Glomerular visceral epithelial cell (primary cell): ENCODE measurements around the gene USP34.
A peak's percentile ranks its signal among the peaks of the same experiment; 100 is the strongest.
"Not testable (repeated sequence)": the region's sequence is repeated elsewhere in the genome, so short reads cannot be mapped to it uniquely, and the experiment has no call there.

ENCODE experiments used
- DNase-seq: peaks from one replicate; pipeline ENCODE4 v3.0.0-alpha.2; 2016; ENCODE audit errors: extremely low spot score

USP34 gene

DNA sequence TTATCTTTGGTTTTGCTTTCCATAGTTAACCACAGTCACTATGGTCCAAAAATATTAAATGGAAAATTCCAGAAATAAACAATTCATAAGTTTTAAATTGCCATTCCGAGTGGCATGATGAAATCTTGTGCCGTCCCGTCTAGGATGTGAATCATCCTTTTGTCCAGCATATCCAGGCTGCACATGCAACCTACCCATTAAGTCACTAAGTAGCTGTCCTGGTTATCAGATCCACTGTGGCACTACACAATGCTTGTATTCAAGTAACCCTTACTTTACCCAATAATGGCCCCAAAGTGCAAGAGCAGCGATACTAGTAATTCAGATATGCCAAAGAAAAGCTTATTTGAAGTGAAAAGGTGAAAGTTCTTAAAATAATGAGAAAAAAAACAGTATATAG lies 10.7 kb downstream of the USP34 start:
- DNase-seq = peak; percentile 57

DNA sequence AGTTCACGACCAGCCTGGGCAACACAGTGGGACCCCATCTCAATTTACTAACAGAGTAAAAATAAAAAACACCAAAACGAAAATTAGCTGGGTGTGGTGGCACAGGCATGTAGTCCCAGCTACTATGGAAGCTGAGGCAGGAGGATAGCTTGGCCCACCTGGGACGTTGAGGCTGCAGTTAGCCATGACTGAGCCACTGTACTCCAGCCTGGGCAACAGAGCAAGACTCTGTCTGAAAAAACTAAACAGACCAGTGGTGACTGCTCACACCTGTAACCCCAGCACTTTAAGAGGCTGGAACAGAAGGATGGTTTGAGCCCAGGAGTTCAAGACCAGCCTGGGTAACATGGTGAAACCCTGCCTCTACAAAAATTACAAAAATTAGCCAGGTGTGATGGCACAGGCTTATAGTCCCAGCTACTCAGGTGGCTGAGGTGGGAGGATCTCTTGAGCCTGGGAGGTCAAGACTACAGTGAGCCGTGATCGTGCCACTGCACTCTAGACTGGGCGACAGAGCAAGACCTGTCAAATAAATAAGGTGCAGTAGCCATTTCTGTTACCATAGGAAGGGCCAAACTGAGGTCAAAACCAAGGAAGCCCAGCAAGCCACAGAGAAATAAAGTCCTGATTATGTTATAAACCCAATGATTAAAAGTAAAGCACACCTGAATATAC lies 14.0 kb downstream of the USP34 start:
- DNase-seq = no peak

DNA sequence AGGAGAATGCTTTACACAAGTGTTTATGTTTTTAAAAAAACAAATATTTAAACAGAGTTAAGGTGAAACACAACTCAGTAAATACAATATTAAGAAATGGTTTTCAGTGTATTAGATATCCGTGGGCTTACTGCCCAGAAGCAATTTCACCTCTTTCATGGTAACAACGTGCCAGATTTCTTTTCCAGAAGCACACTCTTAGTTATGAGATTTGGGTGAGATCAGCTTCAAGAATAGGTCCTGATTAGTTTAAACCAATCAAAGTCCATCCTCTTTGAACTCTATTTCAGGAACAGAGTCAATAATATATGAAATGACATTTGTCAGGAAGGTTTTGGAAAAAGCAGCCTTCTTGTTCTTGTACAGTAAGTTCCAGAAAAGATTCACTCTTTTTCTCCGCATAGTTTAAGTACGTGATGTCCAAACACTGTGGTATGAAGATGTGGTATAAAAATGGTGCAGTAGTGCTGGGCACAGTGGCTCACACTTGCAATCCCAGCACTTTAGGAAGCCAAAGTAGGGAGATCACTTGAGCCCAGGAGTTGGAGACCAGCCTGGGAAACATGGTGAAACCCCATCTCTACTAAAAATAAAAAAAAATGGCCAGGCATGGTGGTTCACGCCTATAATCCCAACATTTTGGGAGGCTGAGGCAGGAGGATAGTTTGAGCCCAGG lies 14.7 kb downstream of the USP34 start:
- no peak for DNase-seq

DNA sequence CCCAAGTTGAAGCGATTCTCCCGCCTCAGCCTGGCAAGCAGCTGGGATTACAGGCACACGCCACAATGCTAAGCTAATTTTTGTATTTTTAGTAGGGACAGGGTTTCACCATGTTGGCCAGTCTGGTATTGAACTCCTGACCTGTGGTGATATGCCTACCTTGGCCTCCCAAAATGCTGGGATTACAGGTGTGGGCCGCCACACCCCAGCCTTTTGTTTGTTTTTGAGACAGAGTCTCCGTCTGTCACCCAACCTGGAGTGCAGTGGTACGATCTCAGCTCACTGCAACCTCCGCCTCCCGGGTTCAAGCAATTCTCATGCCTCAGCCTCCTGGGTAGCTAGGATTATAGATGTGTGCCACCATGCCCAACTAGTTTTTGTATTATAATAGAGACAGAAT lies 15.9 kb downstream of the USP34 start:
- not testable (repeated sequence) for DNase-seq

DNA sequence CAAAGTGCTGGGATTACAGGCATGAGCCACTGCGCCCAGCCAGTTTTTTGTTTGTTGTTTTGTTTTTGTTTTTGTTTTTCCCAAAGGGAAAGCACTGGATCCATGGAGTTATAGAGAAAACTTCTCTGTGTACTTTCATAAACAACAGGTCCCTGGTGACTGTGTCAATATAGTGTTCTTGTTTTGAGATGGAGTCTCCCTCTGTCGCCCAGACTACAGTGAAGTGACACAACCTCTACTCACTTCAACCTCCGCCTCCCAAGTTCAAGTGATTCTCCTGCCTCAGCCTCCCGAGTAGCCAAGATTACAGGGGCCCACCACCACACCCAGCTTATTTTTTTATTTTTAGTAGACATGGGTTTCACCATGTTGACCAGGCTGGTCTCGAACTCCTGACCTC lies 16.5 kb downstream of the USP34 start:
- DNase-seq = no peak

DNA sequence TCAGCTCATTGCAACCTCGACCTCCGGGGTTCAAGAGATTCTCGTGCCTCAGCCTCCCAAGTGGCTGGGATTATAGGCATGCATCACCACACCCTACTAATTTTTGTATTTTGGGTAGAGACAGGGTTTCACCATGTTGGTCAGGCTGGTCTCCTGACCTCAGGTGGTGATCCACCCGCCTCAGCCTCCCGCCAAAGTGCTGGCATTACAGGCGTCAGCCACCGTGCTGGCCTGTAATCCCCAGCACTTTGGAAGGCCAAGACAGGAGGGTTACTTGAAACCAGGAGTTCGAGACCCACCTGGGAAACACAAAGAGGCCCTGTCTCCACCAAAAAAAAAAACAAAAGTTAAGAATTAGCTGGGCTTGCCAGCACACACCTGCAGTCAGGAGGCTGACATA lies 18.5 kb downstream of the USP34 start:
- DNase-seq = no peak

DNA sequence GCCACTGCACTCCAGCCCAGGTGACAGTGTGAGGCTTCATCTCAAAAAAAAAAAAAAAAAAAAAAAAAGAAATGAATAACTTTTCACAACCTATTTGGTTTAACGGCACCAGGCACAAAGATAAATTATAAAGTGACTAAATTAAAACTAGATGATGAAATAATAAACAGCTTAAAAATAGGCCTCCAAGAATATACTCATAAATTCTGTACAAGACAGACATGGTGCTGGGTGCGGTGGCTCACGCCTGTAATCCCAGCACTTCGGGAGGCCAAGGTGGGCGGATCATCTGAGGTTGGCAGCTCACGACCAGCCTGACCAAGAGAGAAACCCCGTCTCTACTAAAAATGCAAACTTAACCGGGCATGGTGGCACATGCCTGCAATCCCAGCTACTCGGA lies 19.7 kb downstream of the USP34 start:
- DNase-seq = no peak

DNA sequence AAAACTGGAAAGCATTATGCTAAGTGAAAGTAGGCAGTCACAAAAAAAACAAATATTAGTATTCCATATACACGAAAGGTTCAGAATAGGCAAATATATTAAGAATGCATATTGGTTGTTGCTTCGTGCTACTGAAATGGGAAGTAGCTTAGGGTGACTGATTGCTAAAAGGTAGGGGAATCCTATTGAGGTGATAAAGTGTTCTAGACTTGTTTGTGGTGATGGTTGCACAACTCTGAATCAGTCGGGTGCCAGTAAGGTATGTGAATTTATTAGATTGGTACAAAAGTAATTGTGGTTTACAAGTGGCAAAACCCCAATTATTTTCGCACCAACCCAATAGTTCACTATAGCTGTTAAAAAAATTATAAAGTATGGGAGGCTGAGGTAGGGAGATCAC lies 20.7 kb downstream of the USP34 start:
- no peak for DNase-seq

DNA sequence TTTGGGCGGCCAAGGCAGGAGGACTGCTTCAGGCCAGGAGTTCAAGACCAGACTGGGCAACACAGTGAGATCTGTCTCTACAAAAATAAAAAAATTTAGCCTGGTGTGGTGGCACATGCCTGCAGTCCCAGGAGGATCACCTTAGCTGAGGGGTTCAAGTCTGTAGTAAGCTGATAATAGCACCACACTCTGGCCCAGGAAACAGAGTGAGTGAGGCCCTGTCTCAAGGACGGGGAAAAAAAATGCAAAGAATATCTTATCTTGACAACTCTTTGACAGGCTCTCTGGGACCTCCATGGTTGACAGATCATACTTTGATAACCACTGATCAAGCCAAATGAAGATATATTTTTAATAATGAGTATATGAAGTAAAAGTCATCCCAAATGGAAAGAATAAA lies 22.7 kb downstream of the USP34 start:
- DNase-seq = no peak

DNA sequence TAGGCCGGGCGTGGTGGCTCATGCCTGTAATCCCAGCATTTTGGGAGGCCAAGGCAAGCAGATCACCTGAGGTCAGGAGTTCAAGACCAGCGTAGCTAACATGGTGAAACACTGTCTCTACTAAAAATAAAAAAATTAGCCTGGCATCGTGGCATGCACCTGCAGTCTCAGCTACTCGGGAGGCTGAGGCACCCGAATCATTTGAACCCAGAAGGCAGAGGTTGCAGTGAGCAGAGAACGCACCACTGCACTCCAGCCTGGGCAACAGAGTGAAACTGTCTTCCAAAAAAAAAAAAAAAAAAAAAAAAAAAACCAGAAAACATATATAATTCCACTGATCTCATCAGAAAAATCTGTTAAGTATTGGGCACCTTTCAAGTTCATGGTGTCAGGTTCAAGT lies 23.9 kb downstream of the USP34 start:
- not testable (repeated sequence) for DNase-seq

DNA sequence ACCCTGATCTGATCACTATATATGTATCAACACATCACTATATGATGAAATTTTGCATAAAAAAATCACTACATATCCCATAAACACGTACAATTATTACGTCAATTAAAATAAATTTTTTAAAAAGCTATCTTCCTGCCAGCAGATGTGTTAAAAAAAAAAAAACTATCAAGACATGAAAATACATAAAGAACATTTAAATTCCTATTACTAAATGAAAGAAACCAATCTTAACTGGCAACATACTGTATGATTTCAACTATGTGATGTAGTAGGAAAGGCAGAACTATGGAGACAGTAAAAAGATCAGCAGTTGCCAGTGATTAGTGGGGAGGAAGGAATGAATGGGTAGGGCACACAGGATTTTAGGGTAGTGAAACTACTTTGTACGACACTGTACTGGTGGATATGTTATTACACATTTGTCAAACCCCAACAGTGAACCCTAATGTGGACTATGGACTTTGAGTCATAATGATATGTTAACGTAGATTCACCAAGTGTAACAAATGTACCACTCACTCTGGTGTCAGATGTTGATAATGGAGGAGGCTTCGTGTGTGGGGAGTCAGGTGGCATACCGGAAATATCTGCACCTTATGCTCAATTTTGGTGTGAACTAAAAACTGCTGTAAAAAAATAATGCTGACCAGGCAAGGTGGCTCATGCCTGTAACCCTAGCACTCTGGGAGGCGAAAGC lies 27.4 kb downstream of the USP34 start:
- peak; percentile 69 for DNase-seq

DNA sequence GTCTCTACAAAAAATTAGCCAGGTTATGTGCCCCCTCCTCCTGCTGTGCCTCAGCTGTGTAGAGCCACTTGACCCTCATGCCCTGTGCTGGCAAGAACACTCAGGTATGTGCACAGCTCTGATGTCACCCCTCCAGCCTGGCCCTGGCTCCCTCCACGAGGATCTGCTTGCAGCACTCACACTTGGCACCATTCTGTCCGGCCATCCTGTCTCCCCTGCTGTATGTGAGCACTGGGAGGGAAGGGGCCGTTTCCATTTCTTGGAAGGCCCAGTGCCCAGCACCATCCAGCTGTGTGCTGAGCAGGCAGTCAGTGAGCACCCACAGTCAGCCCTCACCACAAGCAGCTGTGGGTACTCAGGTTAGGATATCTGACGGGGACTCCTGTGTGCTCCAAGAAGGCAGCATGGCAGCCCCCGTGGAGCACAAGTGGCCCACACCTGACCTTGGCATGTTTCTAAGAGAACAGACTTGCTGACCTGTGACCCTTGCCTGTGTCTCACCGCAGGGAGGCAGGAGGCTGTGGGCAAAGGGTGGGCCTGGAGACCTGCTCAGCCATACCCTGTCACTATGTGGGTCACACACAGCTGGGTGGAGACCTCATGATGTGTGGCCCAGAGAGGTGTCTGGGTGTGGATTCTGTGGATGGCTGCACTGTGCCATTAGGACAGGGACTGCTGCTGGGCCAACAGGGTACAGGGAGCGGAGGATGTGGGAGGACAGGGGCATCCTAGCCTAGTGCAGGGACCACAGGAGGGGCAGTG lies 31.5 kb downstream of the USP34 start:
- no peak for DNase-seq

DNA sequence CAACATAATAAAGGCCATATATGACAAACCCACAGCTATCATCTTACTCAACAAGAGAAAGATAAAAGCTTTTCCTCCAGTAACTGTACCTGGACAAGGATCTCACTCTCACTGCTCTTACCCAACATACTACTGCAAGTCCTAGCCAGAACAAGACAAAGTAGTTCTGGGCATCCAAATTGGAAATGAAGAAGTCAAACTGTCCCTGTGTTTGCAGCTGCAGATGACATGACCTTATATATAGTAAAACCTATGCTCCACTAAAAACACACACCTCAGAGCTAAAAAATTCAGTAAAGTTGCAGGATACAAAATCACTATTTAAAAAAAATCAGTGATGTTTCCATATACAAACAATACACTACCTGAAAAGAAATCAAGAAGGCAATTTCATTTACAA lies 32.2 kb downstream of the USP34 start:
- no peak for DNase-seq

DNA sequence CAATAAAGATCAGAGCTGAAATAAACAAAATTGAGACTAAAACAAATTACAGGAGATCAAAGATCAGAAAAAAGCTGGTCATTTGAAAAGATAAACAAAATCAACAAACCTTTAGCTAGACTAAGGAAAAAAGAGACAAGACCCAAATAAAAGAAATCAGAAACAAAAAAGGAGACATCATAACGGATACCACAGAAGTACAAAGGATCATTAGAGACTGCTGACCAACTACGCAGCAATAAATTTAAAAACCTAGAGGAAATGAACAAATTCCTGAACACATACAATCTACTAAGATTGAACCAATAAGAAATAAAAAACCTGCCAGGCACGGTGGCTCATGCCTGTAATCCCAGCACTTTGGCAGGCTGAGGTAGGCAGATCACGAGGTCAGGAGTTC lies 33.7 kb downstream of the USP34 start:
- DNase-seq = no peak

DNA sequence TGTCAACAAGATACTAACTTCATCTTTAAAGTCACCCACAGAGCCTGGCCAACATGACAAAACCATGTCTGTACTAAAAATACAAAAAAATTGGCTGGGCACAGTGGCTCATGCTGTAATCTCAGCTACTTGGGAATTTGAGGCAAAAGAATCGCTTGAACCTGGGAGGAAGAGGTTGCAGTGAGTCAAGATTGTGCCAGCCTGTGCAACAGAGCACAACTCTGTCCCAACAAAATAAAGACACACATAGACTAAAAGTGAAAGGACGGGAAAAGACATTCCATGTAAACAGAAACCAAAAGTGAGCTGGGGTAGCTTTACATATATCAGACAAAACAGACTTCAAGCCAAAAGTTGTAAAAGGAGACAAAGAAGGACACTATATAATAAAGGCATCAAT lies 34.8 kb downstream of the USP34 start:
- DNase-seq = no peak

DNA sequence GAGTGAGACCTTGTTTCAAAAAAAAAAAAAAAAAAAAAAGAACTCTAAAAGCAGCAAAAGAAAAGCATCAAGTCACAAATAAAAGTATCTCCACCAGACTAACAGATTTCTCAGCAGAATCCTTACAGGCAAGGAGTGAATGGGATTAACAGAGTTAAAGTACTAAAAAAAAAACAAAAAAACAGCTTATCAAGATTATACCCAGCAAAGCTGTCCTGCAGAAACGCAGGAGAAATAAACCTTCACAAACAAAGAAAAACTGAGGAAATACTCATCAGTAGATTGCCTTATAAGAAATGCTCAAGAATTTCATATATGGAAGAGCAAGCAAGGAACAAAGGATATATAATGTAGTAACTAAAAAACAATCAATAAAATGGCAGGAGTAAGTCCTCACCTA lies 35.6 kb downstream of the USP34 start:
- DNase-seq = no peak

DNA sequence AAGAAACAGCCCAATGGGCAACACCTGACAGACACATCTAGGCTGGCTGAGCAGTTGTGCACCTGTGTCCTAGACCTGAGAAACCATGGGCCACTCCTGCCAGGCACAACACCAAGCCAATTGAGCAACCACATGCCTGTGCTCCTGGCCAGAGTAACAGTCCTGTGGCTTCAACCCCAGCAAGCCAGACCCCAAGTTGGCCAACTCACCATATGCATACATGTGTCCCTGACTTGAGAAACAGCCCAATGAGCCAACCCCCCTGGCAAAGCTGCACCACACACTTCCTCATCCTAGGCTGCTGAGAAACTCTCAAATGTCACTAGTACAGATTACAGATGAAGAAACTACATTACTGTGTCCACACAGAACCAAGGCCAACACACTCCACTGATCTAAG lies 36.6 kb downstream of the USP34 start:
- DNase-seq = no peak

DNA sequence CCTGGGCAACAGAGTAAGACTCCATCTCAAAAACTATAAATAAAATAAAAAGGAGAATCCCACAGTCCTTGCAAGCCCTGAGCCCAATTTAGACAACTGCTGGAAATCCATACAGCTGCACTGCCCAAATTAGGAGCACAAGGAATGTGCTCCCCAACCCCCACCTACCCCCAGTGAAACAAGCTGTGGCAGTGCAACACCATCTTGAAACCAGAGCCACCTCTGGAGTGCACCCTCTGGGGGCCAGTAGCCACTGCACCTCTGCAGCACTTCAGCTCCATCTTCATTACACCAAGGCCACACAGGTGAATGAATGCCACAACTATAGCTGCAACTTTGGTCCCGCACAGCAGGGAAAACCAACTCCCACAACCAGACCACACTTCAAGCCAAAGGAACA lies 37.3 kb downstream of the USP34 start:
- no peak for DNase-seq

DNA sequence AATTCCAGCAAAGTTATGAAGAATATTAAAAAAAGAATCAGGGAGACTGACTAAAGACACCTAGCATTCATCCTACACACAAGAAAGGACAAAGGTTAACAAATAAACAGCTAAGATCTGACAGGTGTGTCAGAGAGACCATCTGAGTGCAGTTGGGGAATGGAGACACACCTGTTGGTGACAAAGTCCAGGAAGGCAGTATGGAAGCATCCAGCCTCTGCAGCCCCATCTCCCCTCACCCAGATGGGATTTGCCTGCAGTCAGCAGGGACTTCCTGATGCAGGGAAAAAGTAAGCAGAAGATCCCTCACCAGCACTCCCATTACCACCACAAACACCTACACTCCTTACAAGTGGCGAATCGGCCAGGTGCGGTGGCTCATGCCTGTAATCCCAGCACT lies 37.9 kb downstream of the USP34 start:
- DNase-seq = no peak

DNA sequence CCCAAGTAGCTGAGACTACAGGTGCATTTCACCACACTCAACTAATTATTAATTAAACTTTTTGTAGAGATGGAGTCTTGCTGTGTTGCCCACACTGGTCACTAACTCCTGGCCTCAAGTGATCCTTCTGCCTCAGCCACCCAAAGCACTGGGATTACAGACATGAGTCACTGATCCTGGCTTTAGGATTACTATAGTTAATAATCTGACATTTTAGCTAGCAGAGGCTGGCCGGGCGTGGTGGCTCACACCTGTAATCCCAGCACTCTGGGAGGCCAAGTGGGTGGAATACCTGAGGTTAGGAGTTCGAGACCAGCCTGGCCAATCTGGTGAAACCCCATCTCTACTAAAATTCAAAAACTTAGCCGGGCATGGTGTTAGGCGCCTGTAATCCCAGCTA lies 39.5 kb downstream of the USP34 start:
- no peak for DNase-seq

DNA sequence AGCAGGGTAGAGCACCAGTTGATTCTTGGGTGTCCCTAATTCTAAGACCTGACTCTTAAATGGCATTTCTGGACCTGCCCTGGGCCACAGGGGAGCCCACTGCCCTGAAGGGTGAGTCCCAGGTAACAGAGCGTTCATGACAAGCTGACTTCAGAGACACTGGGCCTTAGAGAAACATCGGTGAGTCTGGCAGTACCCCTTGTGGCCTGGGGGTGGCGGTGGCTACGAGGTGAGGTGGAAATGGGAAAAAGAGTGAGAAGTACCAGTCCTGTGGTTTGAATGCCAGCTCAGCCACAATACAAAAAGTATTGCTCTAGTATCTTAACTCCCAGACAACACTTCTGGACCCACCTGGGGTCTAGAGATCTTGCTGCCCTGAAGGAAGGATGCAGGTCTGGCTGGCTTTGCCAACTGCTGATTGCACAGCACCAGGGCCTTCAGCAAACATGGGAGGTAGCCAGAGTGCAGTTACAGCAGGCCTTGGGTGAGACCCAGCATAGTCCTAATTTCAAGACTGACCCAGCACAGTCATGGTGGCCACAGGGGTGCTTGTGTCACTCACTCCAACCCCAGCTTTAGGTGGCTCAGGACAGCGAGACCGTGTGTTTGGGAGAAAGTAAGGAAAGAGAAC lies 44.5 kb downstream of the USP34 start:
- DNase-seq = peak; percentile 44

DNA sequence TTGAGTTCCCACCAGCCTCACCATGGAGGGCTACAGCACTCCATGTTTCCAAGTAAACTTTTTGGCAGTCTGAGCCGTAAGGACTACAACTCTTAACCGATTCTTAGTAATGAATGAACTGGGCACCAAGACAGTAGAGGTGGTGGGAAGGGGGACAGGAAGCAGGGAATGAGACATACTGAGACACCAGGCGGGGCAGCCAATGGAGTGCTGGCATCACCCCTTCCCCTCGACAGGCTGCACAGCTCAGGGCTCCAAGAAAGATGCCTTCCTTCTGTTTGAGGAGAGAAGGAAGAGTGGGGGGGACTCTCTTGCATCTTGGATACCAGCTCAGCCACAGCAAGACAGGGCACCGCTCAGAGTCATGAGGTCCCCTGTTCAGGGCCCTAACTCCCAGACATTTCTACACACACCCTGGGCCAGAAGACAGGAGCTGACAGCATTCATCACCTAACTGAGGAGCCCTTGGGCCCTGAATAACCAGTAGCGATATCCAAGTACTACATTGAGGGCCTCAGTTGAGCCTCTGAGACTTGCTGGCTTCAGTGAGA lies 45.2 kb downstream of the USP34 start:
- no peak for DNase-seq
